Right forelimb (tissue), 1 donor: Measurements from ENCODE around the gene CNDP1.
A peak's percentile ranks its signal among the peaks of the same experiment; 100 is the strongest.

Experiments used
- DNase-seq: peaks from one replicate; pipeline ENCODE4 v3.0.0-alpha.2; 2018

The CNDP1 gene

GRCh38 chr18:74589021-74589420 lies 54.7 kb downstream of the CNDP1 start:
- no peak for DNase-seq

GRCh38 chr18:74589811-74590210 lies 55.5 kb downstream of the CNDP1 start:
- no peak for DNase-seq

- DNase-seq: no peak
These were observed 56.4 kb downstream of the CNDP1 start for GRCh38 chr18:74590671-74591070.

- no peak for DNase-seq
These were observed 61.1 kb downstream of the CNDP1 start for GRCh38 chr18:74595431-74595830.

- DNase-seq: peak; percentile 90
These were observed 62.8 kb downstream of the CNDP1 start for GRCh38 chr18:74597034-74597661.

- DNase-seq: peak; percentile 96
These were observed 63.5 kb downstream of the CNDP1 start, which contains the start of gene ZNF407 for GRCh38 chr18:74597662-74598349. Gene ZNF407 (plus strand): TSS chr18:74597870. CDS start chr18:74631020, 33,150 bp downstream.

GRCh38 chr18:74598350-74599001 lies 64.2 kb downstream of the CNDP1 start:
- no peak for DNase-seq

- no peak for DNase-seq
These were observed 70.1 kb downstream of the CNDP1 start for GRCh38 chr18:74604361-74604760.

GRCh38 chr18:74604774-74605173 lies 70.5 kb downstream of the CNDP1 start:
- DNase-seq: no peak

- no peak for DNase-seq
These were observed 74.4 kb downstream of the CNDP1 start for GRCh38 chr18:74608681-74609080.

- DNase-seq: no peak
These were observed 75.2 kb downstream of the CNDP1 start for GRCh38 chr18:74609535-74609934.

- DNase-seq: no peak
These were observed 75.8 kb downstream of the CNDP1 start for GRCh38 chr18:74610051-74610615.

- DNase-seq: no peak
These were observed 76.6 kb downstream of the CNDP1 start for GRCh38 chr18:74610860-74611259.

GRCh38 chr18:74611765-74612164 lies 77.5 kb downstream of the CNDP1 start:
- DNase-seq: no peak

GRCh38 chr18:74613381-74613780 lies 79.1 kb downstream of the CNDP1 start:
- DNase-seq: no peak

- DNase-seq: no peak
These were observed 82.2 kb downstream of the CNDP1 start for GRCh38 chr18:74616494-74616893.

GRCh38 chr18:74617486-74617885 lies 83.2 kb downstream of the CNDP1 start:
- no peak for DNase-seq

GRCh38 chr18:74622072-74622471 lies 87.8 kb downstream of the CNDP1 start:
- DNase-seq: no peak

GRCh38 chr18:74623047-74623816 lies 88.9 kb downstream of the CNDP1 start:
- no peak for DNase-seq

GRCh38 chr18:74624466-74624865 lies 90.2 kb downstream of the CNDP1 start:
- no peak for DNase-seq

- no peak for DNase-seq
These were observed 90.9 kb downstream of the CNDP1 start for GRCh38 chr18:74625157-74625556.

- no peak for DNase-seq
These were observed 92.0 kb downstream of the CNDP1 start for GRCh38 chr18:74626049-74626874.
